ENCODE data around the gene LYST. TPM values are rescaled to one million over a fixed set of nuclear protein-coding genes. Genes with fewer than 3 reads are reported as not detected.
A peak's percentile ranks its signal among the peaks of the same experiment; 100 is the strongest.
"Not testable (repeated sequence)": the region's sequence is repeated elsewhere in the genome, so short reads cannot be mapped to it uniquely, and the experiment has no call there.

Gene LYST
- total RNA-seq, 1 donor from 2014 or later = 11.4 TPM

DNA sequence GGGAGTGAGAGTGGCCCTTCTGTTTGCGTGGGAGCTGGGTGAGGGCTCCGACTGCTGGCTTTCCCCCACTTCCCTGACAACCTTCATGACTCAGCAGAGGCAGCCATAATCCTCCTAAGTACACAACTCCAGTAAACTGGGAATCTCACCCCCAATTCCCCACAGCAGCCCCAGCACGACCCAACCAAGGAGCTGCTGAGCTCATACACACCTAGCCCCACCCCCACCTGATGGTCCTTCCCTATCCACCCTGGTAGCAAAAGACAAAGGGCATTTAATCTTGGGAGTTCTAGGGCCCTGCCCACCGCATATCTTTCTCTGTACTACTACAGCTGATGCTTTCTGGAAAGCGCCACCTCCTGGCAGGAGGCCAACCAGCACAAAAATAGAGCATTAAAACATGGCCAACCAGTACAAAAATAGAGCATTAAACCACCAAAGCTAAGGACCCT is 21.0 kb downstream of the LYST start:
- H3K4me1 Mint-ChIP-seq (ENCODE audit: low read depth); DNase-seq (ENCODE audit: low spot score, unreplicated experiment); H3K27me3 Mint-ChIP-seq; H3K4me3 Mint-ChIP-seq (ENCODE audit: low read depth): not testable (repeated sequence)
- Mint-ChIP-seq H3K27ac (peak overlapping the region; percentile 61), H3K36me3 (ENCODE audit: insufficient read depth) (peaks cover 15% of the 10 kb centered on the region), H3K9me3 (ENCODE audit: low read depth) (peaks cover 40% of the 10 kb centered on the region)
- TF ChIP-seq, protein P1, sequence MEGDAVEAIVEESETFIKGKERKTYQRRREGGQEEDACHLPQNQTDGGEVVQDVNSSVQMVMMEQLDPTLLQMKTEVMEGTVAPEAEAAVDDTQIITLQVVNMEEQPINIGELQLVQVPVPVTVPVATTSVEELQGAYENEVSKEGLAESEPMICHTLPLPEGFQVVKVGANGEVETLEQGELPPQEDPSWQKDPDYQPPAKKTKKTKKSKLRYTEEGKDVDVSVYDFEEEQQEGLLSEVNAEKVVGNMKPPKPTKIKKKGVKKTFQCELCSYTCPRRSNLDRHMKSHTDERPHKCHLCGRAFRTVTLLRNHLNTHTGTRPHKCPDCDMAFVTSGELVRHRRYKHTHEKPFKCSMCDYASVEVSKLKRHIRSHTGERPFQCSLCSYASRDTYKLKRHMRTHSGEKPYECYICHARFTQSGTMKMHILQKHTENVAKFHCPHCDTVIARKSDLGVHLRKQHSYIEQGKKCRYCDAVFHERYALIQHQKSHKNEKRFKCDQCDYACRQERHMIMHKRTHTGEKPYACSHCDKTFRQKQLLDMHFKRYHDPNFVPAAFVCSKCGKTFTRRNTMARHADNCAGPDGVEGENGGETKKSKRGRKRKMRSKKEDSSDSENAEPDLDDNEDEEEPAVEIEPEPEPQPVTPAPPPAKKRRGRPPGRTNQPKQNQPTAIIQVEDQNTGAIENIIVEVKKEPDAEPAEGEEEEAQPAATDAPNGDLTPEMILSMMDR (IDR thresholded peaks at IDR 0.05; ENCODE audit: unreplicated experiment) = peak; percentile 40

GRCh38 chr1:235844776-235845175 is 21.9 kb downstream of the LYST start:
- Mint-ChIP-seq H3K27me3 (no peaks in the 10 kb centered on the region), H3K4me3 (ENCODE audit: low read depth) (no peak overlapping the region), H3K4me1 (ENCODE audit: low read depth) (peaks cover 3% of the 10 kb centered on the region), H3K27ac (no peak overlapping the region), H3K9me3 (ENCODE audit: low read depth) (peaks cover 34% of the 10 kb centered on the region), H3K36me3 (ENCODE audit: insufficient read depth) (peaks cover 13% of the 10 kb centered on the region)
- DNase-seq (ENCODE audit: low spot score, unreplicated experiment) = no peak
- TF ChIP-seq, protein P1 (IDR thresholded peaks at IDR 0.05; ENCODE audit: unreplicated experiment) = no peak

- Mint-ChIP-seq H3K27ac (no peak overlapping the region), H3K27me3 (no peaks in the 10 kb centered on the region), H3K4me3 (ENCODE audit: low read depth) (no peak overlapping the region), H3K4me1 (ENCODE audit: low read depth) (peaks cover 3% of the 10 kb centered on the region), H3K36me3 (ENCODE audit: insufficient read depth) (peaks cover 8% of the 10 kb centered on the region), H3K9me3 (ENCODE audit: low read depth) (peaks cover 22% of the 10 kb centered on the region)
- no peak for DNase-seq (ENCODE audit: low spot score, unreplicated experiment)
- TF ChIP-seq, protein P1 (IDR thresholded peaks at IDR 0.05; ENCODE audit: unreplicated experiment) = peak; percentile 47
These were observed 23.2 kb downstream of the LYST start for GRCh38 chr1:235843461-235843961.

DNA sequence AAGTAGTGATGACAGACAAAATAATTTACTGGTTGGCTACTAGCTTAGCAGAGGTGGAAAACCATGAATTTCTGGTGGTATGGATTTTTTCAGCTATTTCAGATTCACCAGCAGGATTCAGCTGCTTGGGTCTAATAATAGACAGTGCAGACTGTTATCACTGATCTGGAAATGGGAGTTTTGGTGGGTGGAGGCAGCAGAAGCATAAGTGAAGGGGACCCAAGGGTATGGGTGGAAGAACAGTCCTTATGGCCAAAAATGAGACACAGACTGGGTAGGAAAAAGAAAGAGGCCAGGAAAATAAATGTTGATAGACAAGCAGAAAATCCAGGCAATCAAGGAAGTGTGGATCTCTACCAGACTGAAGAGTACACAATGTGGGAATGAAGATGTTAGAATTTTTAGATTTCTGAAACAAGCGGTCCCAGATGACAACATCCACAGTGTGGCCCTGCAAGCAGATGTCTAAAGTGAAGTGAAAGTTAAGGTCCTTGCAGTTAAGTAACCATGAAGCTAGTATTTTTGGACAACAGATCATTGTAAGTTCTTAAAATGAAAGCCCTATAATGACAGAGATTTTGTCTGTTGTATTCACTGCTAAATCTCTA is 24.7 kb downstream of the LYST start:
- TF ChIP-seq, protein P1 (IDR thresholded peaks at IDR 0.05; ENCODE audit: unreplicated experiment) = no peak
- Mint-ChIP-seq H3K9me3 (ENCODE audit: low read depth) (peaks cover 7% of the 10 kb centered on the region), H3K4me1 (ENCODE audit: low read depth) (peaks cover 3% of the 10 kb centered on the region), H3K27ac (no peak overlapping the region), H3K27me3 (no peaks in the 10 kb centered on the region), H3K4me3 (ENCODE audit: low read depth) (no peak overlapping the region), H3K36me3 (ENCODE audit: insufficient read depth) (peaks cover 3% of the 10 kb centered on the region)
- no peak for DNase-seq (ENCODE audit: low spot score, unreplicated experiment)

DNA sequence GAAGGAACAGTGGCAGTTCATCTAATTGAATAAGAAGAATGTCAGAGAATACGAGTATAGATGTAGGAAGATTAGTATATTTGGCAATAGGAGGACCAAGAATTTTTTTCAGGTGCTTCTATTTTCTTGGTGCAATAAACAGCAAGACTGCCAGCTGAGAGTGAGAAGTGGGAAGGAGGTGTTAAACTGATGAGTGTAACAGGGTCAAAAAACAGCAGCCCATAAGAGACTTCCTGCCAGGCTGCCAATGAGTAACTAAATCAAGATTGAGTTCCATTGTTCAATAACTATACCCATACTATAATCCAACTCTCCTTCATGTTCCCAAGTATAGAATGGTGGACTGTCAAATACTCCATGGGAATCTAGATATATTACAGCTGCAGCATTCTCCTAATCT is 28.7 kb downstream of the LYST start:
- Mint-ChIP-seq H3K4me3 (ENCODE audit: low read depth) (no peak overlapping the region), H3K9me3 (ENCODE audit: low read depth) (no peaks in the 10 kb centered on the region), H3K4me1 (ENCODE audit: low read depth) (peaks cover 3% of the 10 kb centered on the region), H3K36me3 (ENCODE audit: insufficient read depth) (no peaks in the 10 kb centered on the region), H3K27me3 (no peaks in the 10 kb centered on the region), H3K27ac (no peak overlapping the region)
- TF ChIP-seq, protein P1 (IDR thresholded peaks at IDR 0.05; ENCODE audit: unreplicated experiment) = no peak
- DNase-seq (ENCODE audit: low spot score, unreplicated experiment) = no peak

All from progenitor cell of endocrine pancreas (in vitro differentiated cells).